Neuronal stem cell (in vitro differentiated cells): ENCODE data around the gene RAX2.
"Not testable (repeated sequence)": the region's sequence is repeated elsewhere in the genome, so short reads cannot be mapped to it uniquely, and the experiment has no call there.

ENCODE experiments used
- DNase-seq: peaks from one replicate; pipeline ENCODE4 v3.0.0-alpha.2; 2013; ENCODE audit warnings: low spot score
- H2AFZ ChIP-seq: one replicate; pipeline ENCODE4 v1.6.1; 2013; ENCODE audit warnings: mild to moderate bottlenecking, low read length, inconsistent platforms
- H2AK5ac ChIP-seq: 2 replicates; pipeline ENCODE4 v1.6.1; 2013; ENCODE audit warnings: low read depth, mild to moderate bottlenecking, inconsistent platforms, low read length, moderate library complexity, mixed read lengths
- H2BK120ac ChIP-seq: 2 replicates; pipeline ENCODE4 v1.6.1; 2013; ENCODE audit warnings: low read depth, mild to moderate bottlenecking, inconsistent platforms, low read length, moderate library complexity, mixed read lengths
- H2BK12ac ChIP-seq: one replicate; pipeline ENCODE4 v1.6.1; 2013; ENCODE audit warnings: low read length, inconsistent platforms
- H2BK15ac ChIP-seq: 2 replicates; pipeline ENCODE4 v1.6.1; 2013; ENCODE audit warnings: mild to moderate bottlenecking, low read length, inconsistent platforms, mixed read lengths
- H2BK5ac ChIP-seq: one replicate; pipeline ENCODE4 v1.6.1; 2013; ENCODE audit warnings: inconsistent platforms, mild to moderate bottlenecking, low read length, moderate library complexity
- H3K14ac ChIP-seq: one replicate; pipeline ENCODE4 v1.6.1; 2013; ENCODE audit warnings: low read length, inconsistent platforms
- H3K18ac ChIP-seq: 2 replicates; pipeline ENCODE4 v1.6.1; 2013; ENCODE audit warnings: low read length, inconsistent platforms
- H3K23ac ChIP-seq: 2 replicates; pipeline ENCODE4 v1.6.1; 2013; ENCODE audit warnings: low read depth, mild to moderate bottlenecking, mixed read lengths, low read length, inconsistent platforms; ENCODE audit not compliant: poor library complexity
- H3K27ac ChIP-seq: replicated peaks from 3 replicates; pipeline ENCODE4 v1.5.1; 2013; ENCODE audit warnings: low read length, inconsistent platforms
- H3K27me3 ChIP-seq, 3 experiments: 2 replicates each; pipeline ENCODE4 v1.6.1; 2013; ENCODE audit warnings: low read length in 3 of 3, mild to moderate bottlenecking in 2 of 3, inconsistent platforms in 1 of 3, low read depth in 1 of 3, mixed read lengths in 1 of 3, moderate library complexity in 1 of 3; ENCODE audit not compliant: control insufficient read depth in 3 of 3, insufficient read depth in 3 of 3
- H3K36me3 ChIP-seq, 2 donors: replicated peaks in 1 of 2; 2 replicates each; pipeline ENCODE4 v1.6.1; 2013; ENCODE audit warnings: low read length in 2 of 2; ENCODE audit not compliant: control insufficient read depth in 2 of 2, insufficient read depth in 2 of 2
- H3K4ac ChIP-seq: 2 replicates; pipeline ENCODE4 v1.6.1; 2013; ENCODE audit warnings: inconsistent platforms, mild to moderate bottlenecking, low read length, moderate library complexity
- H3K4me1 ChIP-seq, 2 donors: 1 replicate in 1 of 2; 2 replicates in 1 of 2; pipeline ENCODE4 v1.6.1; 2013; ENCODE audit warnings: low read length in 2 of 2, low read depth in 1 of 2; ENCODE audit not compliant: control insufficient read depth in 2 of 2, insufficient read depth in 1 of 2
- H3K4me2 ChIP-seq: one replicate; pipeline ENCODE4 v1.6.1; 2013; ENCODE audit warnings: mild to moderate bottlenecking, low read length, inconsistent platforms; ENCODE audit not compliant: insufficient read depth, poor library complexity, severe bottlenecking
- H3K4me3 ChIP-seq, 2 donors: 2 replicates each; pipeline ENCODE4 v1.5.1; 2013; ENCODE audit warnings: low read length in 2 of 2, mild to moderate bottlenecking in 2 of 2, inconsistent platforms in 1 of 2, moderate library complexity in 1 of 2
- H3K79me1 ChIP-seq: one replicate; pipeline ENCODE4 v1.6.1; 2013; ENCODE audit warnings: low read depth, mild to moderate bottlenecking, inconsistent platforms, low read length, moderate library complexity
- H3K9ac ChIP-seq: one replicate; pipeline ENCODE4 v1.6.1; 2013; ENCODE audit warnings: mild to moderate bottlenecking, low read depth, low read length, inconsistent platforms; ENCODE audit not compliant: poor library complexity
- H3K9me3 ChIP-seq, 2 donors: replicated peaks in 1 of 2; 2 replicates each; pipeline versions ENCODE3 to v1.6.1; 2013; ENCODE audit warnings: low read length in 2 of 2, mild to moderate bottlenecking in 2 of 2, inconsistent platforms in 1 of 2, low read depth in 1 of 2, mixed read lengths in 1 of 2, moderate library complexity in 1 of 2; ENCODE audit not compliant: control insufficient read depth in 2 of 2, insufficient read depth in 1 of 2
- H4K8ac ChIP-seq: one replicate; pipeline ENCODE4 v1.6.1; 2013; ENCODE audit warnings: low read depth, mild to moderate bottlenecking, inconsistent platforms, low read length, moderate library complexity
- H4K91ac ChIP-seq: one replicate; pipeline ENCODE4 v1.6.1; 2013; ENCODE audit warnings: low read length, low read depth, mild to moderate bottlenecking, inconsistent platforms; ENCODE audit not compliant: poor library complexity
- WGBS, 2 donors: extraction: QIAGEN DNeasy Blood & Tissue Kit; methylation state at CpG; one replicate each; pipeline ENCODE4 v1.1.7; 2013; ENCODE audit warnings: missing lambda C conversion rate in 2 of 2, mixed read lengths in 1 of 2; ENCODE audit not compliant: insufficient read length in 2 of 2, insufficient replicate concordance in 1 of 2; ENCODE audit errors: extremely low coverage in 2 of 2; 5-methylcytosine and 5-hydroxymethylcytosine counted together

The RAX2 gene

GRCh38 chr19:3818466-3818865 is 46.4 kb upstream of the RAX2 start:
- Histone ChIP-seq H2AFZ (no peak overlapping the region), H3K18ac (peak overlapping the region; percentile 80), H4K91ac (no peak overlapping the region), H2BK12ac (no peak overlapping the region), H3K4me2 (no peak overlapping the region), H3K27ac (no peak overlapping the region), H2AK5ac (no peak overlapping the region), H3K36me3 (no peaks in the 10 kb centered on the region), H2BK5ac (no peak overlapping the region), H4K8ac (no peak overlapping the region), H3K4ac (no peak overlapping the region), H3K14ac (no peak overlapping the region), H2BK120ac (no peak overlapping the region), H3K79me1 (no peaks in the 10 kb centered on the region), H3K4me1 (peaks cover 0 to 3% of the 10 kb centered on the region in 2 donors), H3K27me3 (peaks cover 0 to 9% (median 0%) of the 10 kb centered on the region in 3 experiments), H3K9ac (no peak overlapping the region), H3K9me3 (no peaks in the 10 kb centered on the region), H3K23ac (no peak overlapping the region), H2BK15ac (peak overlapping the region; percentile 37), H3K4me3 (no peak overlapping the region)
- WGBS, 2 donors = no CpG with 5 or more reads among the region's 11 CpGs
- no peak for DNase-seq

GRCh38 chr19:3817761-3818160 is 45.7 kb upstream of the RAX2 start:
- no peak overlapping the region for H3K4ac ChIP-seq
- H4K8ac ChIP-seq = no peak overlapping the region
- H3K9me3 ChIP-seq = no peaks in the 10 kb centered on the region
- no peak overlapping the region for H4K91ac ChIP-seq
- H2AK5ac ChIP-seq = no peak overlapping the region
- no peak for DNase-seq
- no peak overlapping the region for H3K23ac ChIP-seq
- no peak overlapping the region for H2BK15ac ChIP-seq
- no peak overlapping the region for H2BK12ac ChIP-seq
- H3K27ac ChIP-seq = no peak overlapping the region
- peaks cover 2 to 3% of the 10 kb centered on the region in 2 donors for H3K4me1 ChIP-seq
- H3K4me3 ChIP-seq = no peak overlapping the region
- no peak overlapping the region for H3K9ac ChIP-seq
- no peaks in the 10 kb centered on the region for H3K36me3 ChIP-seq
- H2BK120ac ChIP-seq = no peak overlapping the region
- no peak overlapping the region for H3K4me2 ChIP-seq
- no CpG with 5 or more reads among the region's 8 CpGs for WGBS, 2 donors
- H3K79me1 ChIP-seq = no peaks in the 10 kb centered on the region
- H3K18ac ChIP-seq = no peak overlapping the region
- peaks cover 0 to 2% (median 0%) of the 10 kb centered on the region in 3 experiments for H3K27me3 ChIP-seq
- no peak overlapping the region for H3K14ac ChIP-seq
- no peak overlapping the region for H2AFZ ChIP-seq
- no peak overlapping the region for H2BK5ac ChIP-seq

GRCh38 chr19:3816566-3817218 is 44.7 kb upstream of the RAX2 start:
- H3K27ac ChIP-seq = no peak overlapping the region
- H3K4me1 ChIP-seq = peaks cover 2 to 3% of the 10 kb centered on the region in 2 donors
- H3K4me2 ChIP-seq = no peak overlapping the region
- no peak overlapping the region for H2BK5ac ChIP-seq
- H3K23ac ChIP-seq = peak overlapping the region; percentile 75
- H3K4ac ChIP-seq = peak overlapping the region; percentile 67
- H3K9ac ChIP-seq = no peak overlapping the region
- H2AFZ ChIP-seq = no peak overlapping the region
- H3K18ac ChIP-seq = no peak overlapping the region
- DNase-seq = no peak
- H2BK12ac ChIP-seq = no peak overlapping the region
- H4K8ac ChIP-seq = no peak overlapping the region
- H3K14ac ChIP-seq = no peak overlapping the region
- no peak overlapping the region for H4K91ac ChIP-seq
- H3K4me3 ChIP-seq = peak overlapping the region in 1 of 2 donors; percentile 24
- H3K27me3 ChIP-seq = no peaks in the 10 kb centered on the region
- no peaks in the 10 kb centered on the region for H3K36me3 ChIP-seq
- H3K9me3 ChIP-seq = no peaks in the 10 kb centered on the region
- H2BK120ac ChIP-seq = no peak overlapping the region
- peak overlapping the region; percentile 7 for H2BK15ac ChIP-seq
- H3K79me1 ChIP-seq = no peaks in the 10 kb centered on the region
- H2AK5ac ChIP-seq = peak overlapping the region; percentile 68
- no CpG with 5 or more reads among the region's 45 CpGs for WGBS, 2 donors

- H2AFZ ChIP-seq, H2BK15ac ChIP-seq, H2BK12ac ChIP-seq, DNase-seq, H3K4me3 ChIP-seq, H3K9ac ChIP-seq, H3K4ac ChIP-seq, H3K27ac ChIP-seq, H3K9me3 ChIP-seq, H3K79me1 ChIP-seq, H3K36me3 ChIP-seq, H3K4me2 ChIP-seq, H3K18ac ChIP-seq, H2AK5ac ChIP-seq, H3K4me1 ChIP-seq, H2BK120ac ChIP-seq, H2BK5ac ChIP-seq, H3K23ac ChIP-seq, H4K91ac ChIP-seq, H4K8ac ChIP-seq, H3K14ac ChIP-seq, H3K27me3 ChIP-seq: not testable (repeated sequence)
- no CpG with 5 or more reads among the region's 9 CpGs for WGBS, 2 donors
These were observed 44.1 kb upstream of the RAX2 start for GRCh38 chr19:3816148-3816547.
